PC-9 (cell line): ENCODE measurements around the gene GEMIN8.

Experiments
- CTCF ChIP-seq: fragments of 200-600 bp; sonication (generic); conservative IDR thresholded peaks from 2 replicates; pipeline ENCODE4 v1.6.1; 2017; ENCODE audit warnings: mixed run types, antibody characterized with exemption, mild to moderate bottlenecking, moderate library complexity
- EZH2 ChIP-seq: fragments of 200-600 bp; sonication (generic); IDR thresholded peaks from 2 replicates; pipeline ENCODE4 v1.8.0; 2017; ENCODE audit warnings: antibody characterized with exemption, low read depth

GRCh38 chrX:14015294-14015693 lies 14.4 kb downstream of the GEMIN8 start:
- TF ChIP-seq CTCF = no peak
- TF ChIP-seq EZH2 = no peak
